Fibroblast of the aortic adventitia (primary cell): ENCODE data around the gene CTAGE9. TPM values are rescaled to one million over a fixed set of nuclear protein-coding genes. Genes with fewer than 3 reads are reported as not detected.
"Not testable (repeated sequence)": the region's sequence is repeated elsewhere in the genome, so short reads cannot be mapped to it uniquely, and the experiment has no call there.

Experiments used
- DNase-seq: peaks from one replicate; pipeline ENCODE4 v3.0.0-alpha.2; 2010; ENCODE audit warnings: low read depth
- H3K4me3 ChIP-seq: 2 replicates; pipeline ENCODE4 v1.5.1; 2011; ENCODE audit warnings: low read depth, mild to moderate bottlenecking, control low read depth, low read length, moderate library complexity
- total RNA-seq: library from RNA; depleted of rRNA; stranded (reverse); fragments of >200 nt; gene quantifications from 2 replicates; pipeline ENCODE4 v1.2.3, GENCODE V29; 2012; ENCODE audit warnings: low replicate concordance
- TF ChIP-seq, protein P1 (sequence below): IDR thresholded peaks from 2 replicates; pipeline ENCODE4 v1.5.1; 2011; ENCODE audit warnings: mild to moderate bottlenecking, low read length, control low read depth, inconsistent platforms; ENCODE audit not compliant: insufficient read depth

Gene CTAGE9
- total RNA-seq, 1 donor: not detected

DNA sequence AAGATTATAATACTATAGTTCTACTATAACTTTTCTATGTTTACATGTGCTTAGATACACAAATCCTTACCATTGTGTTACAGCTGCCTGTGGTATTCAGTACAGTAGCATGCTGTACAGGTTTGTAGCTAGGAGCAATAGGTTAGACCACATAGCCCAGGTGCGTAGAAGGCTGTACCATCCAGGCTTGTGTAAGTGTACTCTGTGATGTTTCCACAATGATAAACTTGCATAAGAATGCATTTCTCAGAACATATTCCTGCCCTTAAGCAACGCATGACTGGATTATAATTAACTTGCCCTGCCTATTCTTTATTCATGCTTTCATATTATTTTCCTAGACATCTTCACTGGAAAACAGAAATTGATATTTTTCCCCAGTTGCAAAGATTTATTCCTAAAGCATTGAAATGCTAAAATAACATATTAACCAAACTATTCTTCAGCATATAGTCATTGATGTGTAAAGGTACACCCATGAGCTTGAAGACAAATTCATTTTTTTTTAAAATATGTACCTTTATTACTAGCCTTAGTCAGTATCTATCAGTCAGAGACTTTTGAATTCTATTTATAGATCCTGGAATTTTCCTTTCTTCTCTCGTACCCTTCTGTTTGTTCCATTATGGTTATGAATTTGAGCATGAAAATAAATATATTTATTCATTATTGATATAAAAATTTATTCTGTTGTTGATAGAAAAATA lies 7.2 kb upstream of the CTAGE9 start:
- H3K4me3 ChIP-seq: no peak overlapping the region
- no peak for DNase-seq
- TF ChIP-seq, protein P1, sequence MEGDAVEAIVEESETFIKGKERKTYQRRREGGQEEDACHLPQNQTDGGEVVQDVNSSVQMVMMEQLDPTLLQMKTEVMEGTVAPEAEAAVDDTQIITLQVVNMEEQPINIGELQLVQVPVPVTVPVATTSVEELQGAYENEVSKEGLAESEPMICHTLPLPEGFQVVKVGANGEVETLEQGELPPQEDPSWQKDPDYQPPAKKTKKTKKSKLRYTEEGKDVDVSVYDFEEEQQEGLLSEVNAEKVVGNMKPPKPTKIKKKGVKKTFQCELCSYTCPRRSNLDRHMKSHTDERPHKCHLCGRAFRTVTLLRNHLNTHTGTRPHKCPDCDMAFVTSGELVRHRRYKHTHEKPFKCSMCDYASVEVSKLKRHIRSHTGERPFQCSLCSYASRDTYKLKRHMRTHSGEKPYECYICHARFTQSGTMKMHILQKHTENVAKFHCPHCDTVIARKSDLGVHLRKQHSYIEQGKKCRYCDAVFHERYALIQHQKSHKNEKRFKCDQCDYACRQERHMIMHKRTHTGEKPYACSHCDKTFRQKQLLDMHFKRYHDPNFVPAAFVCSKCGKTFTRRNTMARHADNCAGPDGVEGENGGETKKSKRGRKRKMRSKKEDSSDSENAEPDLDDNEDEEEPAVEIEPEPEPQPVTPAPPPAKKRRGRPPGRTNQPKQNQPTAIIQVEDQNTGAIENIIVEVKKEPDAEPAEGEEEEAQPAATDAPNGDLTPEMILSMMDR: no peak

DNA sequence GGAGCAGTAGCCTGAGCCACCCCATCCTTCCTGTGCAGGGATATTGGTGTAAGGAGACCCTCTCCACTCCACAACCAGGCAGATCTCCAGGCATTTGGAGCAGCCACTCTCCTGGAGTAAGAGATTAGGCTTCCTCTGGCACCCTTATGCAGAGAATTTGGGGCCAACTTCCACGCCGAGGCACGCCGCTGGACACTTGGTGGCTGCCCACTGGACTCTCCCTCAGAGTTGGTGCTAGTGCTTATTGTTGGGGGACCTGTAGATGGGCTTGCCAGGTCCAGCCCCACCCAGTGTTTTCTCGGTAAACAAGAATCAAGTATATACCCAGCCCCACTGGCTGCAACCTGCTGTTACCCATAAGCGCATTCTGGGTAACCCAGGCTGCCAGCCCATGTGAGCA lies 4.8 kb upstream of the CTAGE9 start:
- not testable (repeated sequence) for H3K4me3 ChIP-seq, DNase-seq

DNA sequence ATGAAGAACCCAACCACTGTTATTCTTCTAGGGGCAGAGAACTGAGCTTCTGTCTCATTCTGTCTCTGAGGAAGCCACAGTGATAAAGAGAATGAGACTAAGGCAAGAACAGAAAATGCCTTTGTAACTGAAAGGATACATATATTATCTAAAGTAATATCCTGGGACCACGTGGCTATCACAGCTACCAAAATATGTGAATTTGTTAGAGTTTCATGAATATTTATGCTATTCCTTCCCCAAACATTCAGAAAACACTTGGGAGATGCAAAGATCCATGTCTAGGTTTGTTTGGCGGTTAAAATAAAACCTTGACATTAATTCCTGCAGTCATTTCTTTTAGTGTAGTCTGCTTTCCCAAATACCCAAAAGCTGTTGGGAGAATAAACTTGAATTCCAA lies 6.9 kb downstream of the CTAGE9 start:
- not testable (repeated sequence) for DNase-seq, H3K4me3 ChIP-seq

DNA sequence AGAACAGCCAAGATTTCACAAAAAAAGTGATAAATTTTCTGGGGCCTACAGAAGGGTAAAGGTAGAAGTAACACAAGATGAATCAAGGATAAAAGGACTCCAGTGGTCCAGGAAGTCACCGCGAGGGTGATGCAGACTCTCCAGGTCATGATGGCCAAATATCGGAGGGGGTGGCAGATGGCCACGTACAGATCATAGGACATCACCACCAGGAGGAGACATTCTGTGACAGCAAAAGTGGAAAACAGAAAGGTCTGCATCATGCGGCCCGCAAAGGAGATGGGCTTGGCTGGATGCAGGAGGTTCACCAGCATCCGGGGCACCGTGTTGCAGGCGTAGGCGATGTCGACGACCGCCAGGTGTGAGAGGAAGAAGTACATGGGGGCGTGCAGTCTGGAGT lies 10.0 kb downstream of the CTAGE9 start:
- H3K4me3 ChIP-seq, DNase-seq: not testable (repeated sequence)

DNA sequence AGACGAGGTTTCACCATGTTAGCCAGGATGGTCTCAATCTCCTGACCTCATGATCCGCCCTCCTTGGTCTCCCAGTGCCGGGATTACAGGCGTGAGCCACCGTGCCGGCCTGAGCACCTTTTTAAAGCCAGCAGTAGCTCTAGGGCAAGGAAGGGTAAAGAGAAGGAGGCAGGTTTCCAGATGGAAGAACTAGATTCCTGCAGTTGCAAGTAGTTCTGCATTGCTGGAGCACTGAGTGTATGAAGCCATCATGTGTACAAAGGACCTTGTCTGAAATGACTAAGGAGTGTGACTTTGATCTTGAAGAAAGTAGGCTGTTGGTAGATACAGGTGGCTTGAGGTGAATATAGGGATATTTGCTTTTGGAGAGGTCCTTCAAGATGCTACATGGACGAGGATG lies 13.9 kb downstream of the CTAGE9 start:
- TF ChIP-seq, protein P1: no peak
- no peak for DNase-seq
- no peak overlapping the region for H3K4me3 ChIP-seq

DNA sequence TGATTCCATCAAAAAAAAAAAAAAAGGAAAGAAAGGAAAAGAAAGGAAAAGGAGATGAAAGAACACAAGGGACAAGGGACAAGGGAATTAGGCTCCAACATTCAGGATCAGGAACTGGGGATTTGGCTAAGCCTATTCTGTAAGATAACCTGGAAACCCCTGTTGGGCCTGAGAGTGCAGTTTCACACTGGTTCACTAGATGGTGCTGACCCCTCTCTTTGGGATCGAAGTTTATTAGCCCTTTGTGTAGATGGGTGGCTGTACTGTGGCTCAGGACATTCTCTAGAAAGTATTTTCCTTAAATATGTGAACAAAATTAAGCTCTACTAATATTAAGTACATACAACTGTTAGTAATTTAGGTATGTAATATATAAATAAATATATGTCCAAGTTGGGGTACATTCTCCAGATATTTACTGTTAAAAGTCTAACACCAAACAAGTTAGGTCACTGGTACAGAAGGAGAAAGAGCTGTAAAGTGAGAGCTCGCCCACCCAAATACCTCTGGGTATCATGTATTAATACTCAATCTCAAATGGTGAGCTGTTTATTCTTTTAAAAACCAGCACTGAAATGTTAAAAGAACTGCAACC lies 15.9 kb downstream of the CTAGE9 start:
- H3K4me3 ChIP-seq: no peak overlapping the region
- DNase-seq: peak; percentile 75
- TF ChIP-seq, protein P1: peak; percentile 96

DNA sequence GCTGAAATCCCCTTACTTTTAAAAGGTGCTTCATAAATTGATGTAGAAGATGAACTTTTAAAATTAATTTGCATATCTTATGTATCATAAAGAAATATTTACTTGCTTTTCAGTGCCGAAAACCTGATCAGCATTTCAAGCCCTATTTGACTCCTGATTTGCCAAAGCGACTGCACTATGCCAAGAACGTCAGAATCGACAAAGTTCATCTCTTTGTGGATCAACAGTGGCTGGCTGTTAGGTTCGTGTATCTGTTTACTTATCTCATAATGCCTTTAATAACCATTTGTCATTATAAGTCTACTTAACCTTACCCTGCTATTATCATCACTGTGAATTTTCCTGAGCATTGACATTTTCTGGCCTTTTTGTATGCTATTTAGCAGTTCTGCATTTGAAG lies 17.4 kb downstream of the CTAGE9 start:
- no peak for DNase-seq
- H3K4me3 ChIP-seq: no peak overlapping the region
- TF ChIP-seq, protein P1: no peak

DNA sequence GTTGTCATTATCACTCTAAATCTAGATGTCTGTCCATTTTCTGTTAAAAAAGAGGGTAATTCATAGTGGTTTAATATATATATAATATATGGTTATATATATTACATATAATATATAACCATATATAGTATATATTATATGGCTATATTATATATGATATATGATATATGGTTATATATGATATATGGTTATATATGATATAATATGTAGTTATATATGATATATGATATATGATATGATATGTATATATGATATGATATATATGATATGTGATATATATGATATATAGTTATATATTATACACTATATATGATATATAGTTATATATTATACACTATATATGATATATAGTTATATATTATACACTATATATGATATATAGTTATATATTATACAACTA lies 18.2 kb downstream of the CTAGE9 start:
- no peak for DNase-seq
- H3K4me3 ChIP-seq: no peak overlapping the region
- TF ChIP-seq, protein P1: no peak
